ENCODE measurements around the gene LRRN4.

Gene LRRN4

GRCh38 chr20:6038256-6038655 is 15.6 kb downstream of the LRRN4 start:
- TF ChIP-seq TAF1 (IDR thresholded peaks at IDR 0.05; ENCODE audit: borderline replicate concordance, insufficient read depth, low read length) (no peak), SIN3A (IDR thresholded peaks at IDR 0.05; ENCODE audit: borderline replicate concordance, insufficient read depth, low read length) (no peak), FOXP2 (optimal IDR thresholded peaks at IDR 0.05; ENCODE audit: borderline replicate concordance, extremely low read depth, extremely low read length, insufficient read depth) (no peak), REST (IDR thresholded peaks at IDR 0.05; ENCODE audit: insufficient read depth in 1 of 2, low read depth in 2 of 2, low read length in 2 of 2) (no peak), POLR2AphosphoS5 (IDR thresholded peaks at IDR 0.05; ENCODE audit: low read depth, low read length) (no peak)

- TF ChIP-seq TAF1 (IDR thresholded peaks at IDR 0.05; ENCODE audit: borderline replicate concordance, insufficient read depth, low read length) (no peak), REST (IDR thresholded peaks at IDR 0.05; ENCODE audit: insufficient read depth in 1 of 2, low read depth in 2 of 2, low read length in 2 of 2) (no peak), SIN3A (IDR thresholded peaks at IDR 0.05; ENCODE audit: borderline replicate concordance, insufficient read depth, low read length) (no peak), FOXP2 (optimal IDR thresholded peaks at IDR 0.05; ENCODE audit: borderline replicate concordance, extremely low read depth, extremely low read length, insufficient read depth) (no peak), POLR2AphosphoS5 (IDR thresholded peaks at IDR 0.05; ENCODE audit: low read depth, low read length) (no peak)
Observed at GRCh38 chr20:6037082-6037481, 16.8 kb downstream of the LRRN4 start.

DNA sequence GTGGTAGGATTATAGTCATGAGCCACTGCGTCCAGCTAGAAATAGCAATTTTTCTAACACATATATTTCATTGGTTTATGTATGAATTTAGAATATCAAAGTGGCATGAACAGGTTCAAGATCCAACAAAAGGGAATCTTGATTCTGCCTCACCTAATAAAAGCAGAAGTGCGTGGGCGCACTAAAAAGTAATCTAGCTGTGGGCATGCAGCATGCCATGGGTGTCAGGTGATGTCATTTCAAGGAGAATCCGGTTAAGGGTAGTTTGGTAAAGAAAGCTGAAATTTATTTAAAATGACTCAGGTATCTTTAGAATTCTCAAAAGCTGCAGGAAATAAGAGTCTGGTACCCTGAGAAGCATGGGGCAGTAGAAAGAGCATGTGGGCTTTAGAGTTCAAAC is 17.6 kb downstream of the LRRN4 start:
- TF ChIP-seq REST (IDR thresholded peaks at IDR 0.05; ENCODE audit: insufficient read depth in 1 of 2, low read depth in 2 of 2, low read length in 2 of 2) (no peak), TAF1 (IDR thresholded peaks at IDR 0.05; ENCODE audit: borderline replicate concordance, insufficient read depth, low read length) (no peak), SIN3A (IDR thresholded peaks at IDR 0.05; ENCODE audit: borderline replicate concordance, insufficient read depth, low read length) (no peak)

DNA sequence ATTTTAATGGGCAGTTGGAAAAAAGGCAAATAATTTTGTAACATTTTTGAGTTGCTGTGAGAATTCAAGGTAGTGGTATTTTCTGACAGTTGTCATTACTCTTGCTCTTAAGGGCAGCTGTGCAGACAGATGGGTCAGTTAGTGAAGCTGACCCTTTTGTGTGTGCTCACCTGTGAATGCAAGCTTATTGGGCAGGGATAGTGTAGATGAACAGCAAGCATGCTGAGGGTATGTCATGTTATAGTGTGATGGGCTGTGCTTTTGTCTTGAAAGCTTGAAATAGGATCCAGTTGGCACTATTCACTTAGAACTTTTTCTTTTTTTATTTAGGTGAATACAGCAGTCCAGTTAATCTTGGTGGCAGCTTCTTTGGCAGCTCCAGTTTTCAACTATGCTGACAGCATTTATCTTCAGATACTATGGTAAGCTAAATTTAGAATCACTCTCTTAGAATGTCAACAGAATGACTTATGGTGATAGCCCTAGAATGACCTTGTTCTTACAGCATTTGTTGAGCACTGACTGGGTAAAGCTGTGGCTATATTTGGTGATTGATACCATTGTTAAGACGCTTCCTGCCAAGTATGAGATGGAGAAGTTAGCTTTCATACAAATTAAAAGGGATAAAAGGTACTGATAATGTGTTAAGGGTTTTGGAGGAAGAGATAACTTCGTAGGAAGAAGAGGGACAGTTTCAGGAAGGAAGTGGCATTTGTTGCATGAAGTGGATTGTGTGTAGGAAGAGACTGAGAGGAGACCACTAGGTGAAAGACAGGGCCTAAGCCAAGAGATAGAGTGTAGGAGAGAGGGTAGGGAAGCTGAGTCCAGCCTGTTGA is 19.5 kb downstream of the LRRN4 start:
- TF ChIP-seq POLR2AphosphoS5 (IDR thresholded peaks at IDR 0.05; ENCODE audit: low read depth, low read length) = no peak
- no peak for TF ChIP-seq TAF1 (IDR thresholded peaks at IDR 0.05; ENCODE audit: borderline replicate concordance, insufficient read depth, low read length)
- no peak for TF ChIP-seq FOXP2 (optimal IDR thresholded peaks at IDR 0.05; ENCODE audit: borderline replicate concordance, extremely low read depth, extremely low read length, insufficient read depth)
- TF ChIP-seq SIN3A (IDR thresholded peaks at IDR 0.05; ENCODE audit: borderline replicate concordance, insufficient read depth, low read length) = no peak
- TF ChIP-seq REST (IDR thresholded peaks at IDR 0.05; ENCODE audit: insufficient read depth in 1 of 2, low read depth in 2 of 2, low read length in 2 of 2) = no peak

Measured in PFSK-1 (cell line).